HFFc6 (cell line): Measurements from ENCODE around the gene SMIM24. TPM values are rescaled to one million over a fixed set of nuclear protein-coding genes. Genes with fewer than 3 reads are reported as not detected.

Source experiments
- DNase-seq: peaks from one replicate; pipeline ENCODE4 v3.0.0-alpha.2; 2018
- H3K27ac Mint-ChIP-seq: 2 replicates; pipeline ENCODE4 v1.8.0; 2020; ENCODE audit warnings: mild to moderate bottlenecking, mixed read lengths
- H3K27me3 Mint-ChIP-seq: 2 replicates; pipeline ENCODE4 v1.8.0; 2021; ENCODE audit warnings: mild to moderate bottlenecking, moderate library complexity, mixed read lengths; ENCODE audit not compliant: insufficient read depth
- H3K36me3 Mint-ChIP-seq: 2 replicates; pipeline ENCODE4 v1.8.0; 2021; ENCODE audit warnings: low read depth, mixed read lengths
- H3K4me1 Mint-ChIP-seq: 2 replicates; pipeline ENCODE4 v1.8.0; 2020; ENCODE audit warnings: low read depth, mixed read lengths
- H3K4me3 Mint-ChIP-seq: 2 replicates; pipeline ENCODE4 v1.8.0; 2020; ENCODE audit warnings: mild to moderate bottlenecking, moderate library complexity, mixed read lengths
- H3K9me3 Mint-ChIP-seq: 2 replicates; pipeline ENCODE4 v1.8.0; 2020; ENCODE audit warnings: mild to moderate bottlenecking, mixed read lengths
- total RNA-seq, 6 experiments: library from RNA; stranded (reverse); fragmentation: NEBNext Ultra II Directional; extraction: Animal tissue kit (Norgen Biotek cat#: 25700); gene quantifications; 2 replicates in 1 of 6; 3 replicates in 5 of 6; pipeline ENCODE4 v1.2.3, GENCODE V29; 2021
- TF ChIP-seq, protein P1 (sequence below): fragments of 200-600 bp; sonication (generic); IDR thresholded peaks from 2 replicates; pipeline ENCODE4 v1.5.0; 2021; ENCODE audit warnings: antibody characterized with exemption, mild to moderate bottlenecking

Gene SMIM24
- total RNA-seq, 6 experiments from 2014 or later = not detected

DNA sequence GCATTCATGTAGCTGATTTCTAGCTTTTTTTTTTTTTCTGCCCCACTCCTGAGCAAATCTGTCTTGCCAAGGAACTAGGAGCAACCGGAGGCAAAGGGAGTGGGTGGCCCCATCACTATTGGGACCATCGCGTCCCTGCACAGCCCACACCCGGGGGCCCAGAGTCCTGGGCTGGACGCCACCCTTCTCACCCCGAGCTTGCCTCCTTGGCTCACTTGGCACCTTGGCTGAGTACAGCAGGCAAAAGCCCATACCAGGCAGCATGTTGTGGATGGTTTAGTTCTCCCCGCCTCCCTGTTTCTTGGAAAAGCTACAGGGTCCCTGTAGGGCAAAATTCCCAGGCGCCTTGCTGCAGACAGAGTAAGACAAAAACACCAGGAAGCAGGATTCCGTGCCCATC is 13.7 kb downstream of the SMIM24 start:
- peaks cover 22% of the 10 kb centered on the region for H3K36me3 Mint-ChIP-seq
- TF ChIP-seq, protein P1, sequence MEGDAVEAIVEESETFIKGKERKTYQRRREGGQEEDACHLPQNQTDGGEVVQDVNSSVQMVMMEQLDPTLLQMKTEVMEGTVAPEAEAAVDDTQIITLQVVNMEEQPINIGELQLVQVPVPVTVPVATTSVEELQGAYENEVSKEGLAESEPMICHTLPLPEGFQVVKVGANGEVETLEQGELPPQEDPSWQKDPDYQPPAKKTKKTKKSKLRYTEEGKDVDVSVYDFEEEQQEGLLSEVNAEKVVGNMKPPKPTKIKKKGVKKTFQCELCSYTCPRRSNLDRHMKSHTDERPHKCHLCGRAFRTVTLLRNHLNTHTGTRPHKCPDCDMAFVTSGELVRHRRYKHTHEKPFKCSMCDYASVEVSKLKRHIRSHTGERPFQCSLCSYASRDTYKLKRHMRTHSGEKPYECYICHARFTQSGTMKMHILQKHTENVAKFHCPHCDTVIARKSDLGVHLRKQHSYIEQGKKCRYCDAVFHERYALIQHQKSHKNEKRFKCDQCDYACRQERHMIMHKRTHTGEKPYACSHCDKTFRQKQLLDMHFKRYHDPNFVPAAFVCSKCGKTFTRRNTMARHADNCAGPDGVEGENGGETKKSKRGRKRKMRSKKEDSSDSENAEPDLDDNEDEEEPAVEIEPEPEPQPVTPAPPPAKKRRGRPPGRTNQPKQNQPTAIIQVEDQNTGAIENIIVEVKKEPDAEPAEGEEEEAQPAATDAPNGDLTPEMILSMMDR = no peak
- H3K27me3 Mint-ChIP-seq = peaks cover 33% of the 10 kb centered on the region
- no peak for DNase-seq
- H3K4me3 Mint-ChIP-seq = no peak overlapping the region
- peaks cover 12% of the 10 kb centered on the region for H3K9me3 Mint-ChIP-seq
- H3K4me1 Mint-ChIP-seq = peaks cover 12% of the 10 kb centered on the region
- no peak overlapping the region for H3K27ac Mint-ChIP-seq

DNA sequence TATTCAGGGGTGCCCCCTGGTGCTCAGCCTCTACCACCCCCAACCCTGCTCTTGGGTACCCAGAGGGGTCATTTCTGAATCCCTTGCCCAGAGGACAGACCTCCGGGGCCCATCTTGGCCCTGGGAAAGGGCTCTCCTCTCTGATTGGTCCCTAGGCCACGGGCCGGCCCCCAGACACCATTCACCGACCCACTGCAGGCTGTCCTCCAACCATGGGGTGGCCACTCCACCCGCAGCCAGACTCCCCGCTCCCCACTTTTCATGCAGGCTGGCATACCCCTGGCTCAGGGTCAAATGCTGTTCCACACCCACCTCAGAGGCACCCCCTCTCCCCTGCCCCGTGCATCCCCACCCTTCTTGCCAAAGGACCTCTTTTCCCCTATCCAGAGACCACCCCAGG is 14.8 kb downstream of the SMIM24 start:
- H3K4me3 Mint-ChIP-seq = no peak overlapping the region
- TF ChIP-seq, protein P1 = peak; percentile 10; the same call in 1 of the 2 replicates
- peaks cover 12% of the 10 kb centered on the region for H3K9me3 Mint-ChIP-seq
- peaks cover 22% of the 10 kb centered on the region for H3K27me3 Mint-ChIP-seq
- DNase-seq = no peak
- H3K27ac Mint-ChIP-seq = no peak overlapping the region
- H3K36me3 Mint-ChIP-seq = peaks cover 22% of the 10 kb centered on the region
- H3K4me1 Mint-ChIP-seq = peaks cover 9% of the 10 kb centered on the region

DNA sequence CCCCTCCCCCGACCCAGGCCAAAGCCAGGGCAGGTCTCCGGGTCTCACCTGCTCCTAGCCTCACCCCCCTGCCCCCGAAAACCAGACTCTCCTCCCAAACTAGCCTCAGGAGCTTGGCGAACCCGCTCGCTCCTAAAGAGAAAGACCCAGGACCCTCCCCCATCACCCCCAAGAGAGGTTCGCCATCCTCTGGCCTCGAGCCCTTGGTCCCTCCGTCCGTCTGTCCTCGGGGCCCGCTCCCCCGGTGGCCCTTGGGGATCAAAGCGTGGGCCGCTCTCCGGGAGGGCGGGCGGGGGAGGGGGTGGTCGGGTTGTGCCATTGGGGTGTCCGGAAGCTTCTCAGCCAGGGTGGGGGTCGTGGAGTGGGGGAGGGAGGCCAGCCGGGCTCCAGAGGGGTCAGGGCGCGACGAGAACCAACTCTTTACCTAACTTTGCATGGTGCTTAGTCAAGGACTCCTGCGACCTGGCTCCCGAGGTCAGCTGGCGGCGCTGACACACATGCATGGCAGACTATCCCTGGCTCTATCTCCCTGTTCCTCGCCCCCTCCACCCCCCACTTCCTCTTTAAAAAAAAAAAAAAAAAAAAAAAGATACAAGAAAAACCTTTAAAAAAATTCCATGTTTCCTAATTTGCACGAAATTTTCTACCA is 15.6 kb downstream of the SMIM24 start:
- no peak overlapping the region for H3K4me3 Mint-ChIP-seq
- no peak for DNase-seq

DNA sequence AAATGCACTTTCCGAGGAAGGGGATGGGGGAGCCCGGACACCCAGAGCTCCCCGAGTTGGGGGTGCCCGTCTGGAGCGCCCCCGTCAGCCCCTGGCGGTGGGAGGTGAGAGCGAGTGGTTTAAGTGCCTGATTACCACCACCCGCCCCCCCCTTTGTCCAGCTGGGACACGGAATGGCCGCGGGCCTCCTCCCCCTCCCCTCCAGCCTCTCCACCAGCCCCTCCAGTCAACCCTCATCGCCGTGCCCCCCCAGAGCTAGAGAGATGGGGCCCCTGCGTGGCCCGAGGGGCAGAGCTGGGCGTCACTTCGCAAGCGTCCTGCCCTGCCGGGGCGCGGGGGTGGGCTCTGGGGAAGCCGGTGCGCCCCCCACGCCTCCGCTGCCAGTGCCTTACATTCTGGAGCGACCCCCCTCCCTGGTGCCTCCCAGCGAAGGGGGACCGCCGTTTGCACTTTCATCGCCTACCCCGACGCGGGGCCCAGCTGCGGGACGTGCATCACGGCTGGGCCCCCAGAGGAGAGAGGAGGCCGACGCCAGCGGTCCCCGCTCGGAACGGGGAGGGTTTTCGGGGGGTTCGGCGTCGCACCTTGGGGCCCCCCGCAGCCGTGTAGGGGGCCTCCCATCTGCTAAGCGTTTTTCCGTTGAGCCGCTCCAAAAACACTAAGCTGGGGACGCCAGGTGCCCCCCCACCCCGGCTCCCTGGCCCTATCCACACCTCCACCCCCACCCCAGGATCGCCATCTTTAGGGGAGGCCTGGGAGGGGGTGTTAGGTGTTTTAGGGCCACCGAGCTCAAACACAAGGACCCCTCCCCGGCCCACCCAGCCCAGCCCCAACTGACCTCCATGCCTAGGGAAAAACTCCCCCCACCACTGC is 16.4 kb downstream of the SMIM24 start:
- peaks cover 12% of the 10 kb centered on the region for H3K9me3 Mint-ChIP-seq
- H3K27ac Mint-ChIP-seq = no peak overlapping the region
- TF ChIP-seq, protein P1 = no peak
- H3K4me3 Mint-ChIP-seq = no peak overlapping the region
- no peak for DNase-seq
- H3K36me3 Mint-ChIP-seq = peaks cover 26% of the 10 kb centered on the region
- peaks cover 22% of the 10 kb centered on the region for H3K27me3 Mint-ChIP-seq
- peaks cover 15% of the 10 kb centered on the region for H3K4me1 Mint-ChIP-seq

More for the DNA sequence above, 15.6 kb downstream of the SMIM24 start:
- H3K4me1 Mint-ChIP-seq = peaks cover 8% of the 10 kb centered on the region
- H3K27me3 Mint-ChIP-seq = peaks cover 25% of the 10 kb centered on the region
- TF ChIP-seq, protein P1 = no peak
- peaks cover 26% of the 10 kb centered on the region for H3K36me3 Mint-ChIP-seq
- H3K27ac Mint-ChIP-seq = no peak overlapping the region; the same call in 1 of the 2 replicates
- H3K9me3 Mint-ChIP-seq = peaks cover 12% of the 10 kb centered on the region

DNA sequence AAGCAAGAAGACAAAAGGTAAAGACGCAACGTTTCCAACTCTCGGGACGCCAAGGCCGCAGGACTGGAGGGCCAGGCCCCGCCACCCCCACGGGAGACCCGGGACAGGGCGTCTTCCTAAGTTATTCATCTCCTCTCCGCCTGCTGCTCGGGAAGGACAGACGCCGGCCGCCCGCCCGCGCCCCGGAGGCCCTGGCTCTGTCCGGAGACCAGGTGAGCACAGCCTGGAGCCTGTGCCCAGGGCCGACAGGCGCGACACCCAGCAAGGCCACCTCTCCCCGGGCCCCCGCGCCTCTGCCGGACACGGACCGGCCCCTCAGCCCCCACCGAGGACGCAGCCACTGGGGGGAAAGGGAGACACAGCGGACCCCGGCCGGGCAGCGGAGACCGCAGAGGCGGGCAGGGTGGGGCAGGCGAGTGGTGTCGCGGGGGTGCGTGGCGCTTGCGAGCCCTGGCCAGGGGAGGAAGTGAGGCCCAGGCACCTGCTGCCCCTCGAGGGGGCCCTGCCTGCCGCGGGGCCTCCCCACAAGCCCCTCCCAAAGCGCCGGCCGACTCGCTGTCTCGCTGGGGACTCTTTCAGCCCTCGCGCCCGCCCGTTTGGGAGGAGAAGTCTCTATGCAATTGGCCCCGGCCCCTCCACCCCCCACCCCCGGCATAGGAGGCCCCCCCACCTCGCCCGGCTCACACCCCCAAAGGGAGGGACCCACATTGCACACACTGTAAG is 17.2 kb downstream of the SMIM24 start:
- TF ChIP-seq, protein P1 = no peak
- Mint-ChIP-seq H3K36me3 (peaks cover 21% of the 10 kb centered on the region), H3K27ac (no peak overlapping the region), H3K4me3 (no peak overlapping the region), H3K9me3 (peaks cover 7% of the 10 kb centered on the region; the same call in 1 of the 2 replicates), H3K4me1 (peaks cover 16% of the 10 kb centered on the region; the same call in 1 of the 2 replicates), H3K27me3 (peaks cover 22% of the 10 kb centered on the region)
- no peak for DNase-seq
